HepG2 (cell line): ENCODE results near the gene CADM3. TPM values are rescaled to one million over a fixed set of nuclear protein-coding genes. Genes with fewer than 3 reads are reported as not detected.

Source experiments
- BORCS8-MEF2B ChIP-seq: sonication (generic); formaldehyde crosslinking; IDR thresholded peaks from 2 replicates; pipeline ENCODE4 v1.8.0; 2022; ENCODE audit warnings: mild to moderate bottlenecking, missing genetic modification reagents
- IKZF1 ChIP-seq: fragments of 450-650 bp; IDR thresholded peaks from 2 replicates; pipeline ENCODE4 v1.7.1; 2016
- JDP2 ChIP-seq: sonication (generic); formaldehyde crosslinking; IDR thresholded peaks from 2 replicates; pipeline ENCODE4 v1.8.1; 2022; ENCODE audit warnings: missing genetic modification reagents, borderline replicate concordance
- MIER2 ChIP-seq: IDR thresholded peaks from 2 replicates; pipeline ENCODE4 v1.6.1; 2016; ENCODE audit warnings: missing biosample characterization, missing genetic modification reagents
- PITX1 ChIP-seq: sonication (generic); formaldehyde crosslinking; IDR thresholded peaks from 2 replicates; pipeline ENCODE4 v1.5.1; 2020; ENCODE audit warnings: mild to moderate bottlenecking, missing genetic modification reagents
- PTBP1 ChIP-seq: fragments of 200-400 bp; formaldehyde crosslinking; IDR thresholded peaks from 2 replicates; pipeline ENCODE4 v1.6.1; 2018; ENCODE audit warnings: low read length, low read depth; ENCODE audit not compliant: poor library complexity, severe bottlenecking
- SMAD1 ChIP-seq: sonication (generic); formaldehyde crosslinking; IDR thresholded peaks from 2 replicates; pipeline ENCODE4 v1.4.0; 2020; ENCODE audit warnings: missing genetic modification reagents, low read depth, mild to moderate bottlenecking, borderline replicate concordance
- SSRP1 ChIP-seq: IDR thresholded peaks from 2 replicates; pipeline ENCODE4 v1.6.1; 2016; ENCODE audit warnings: control low read depth
- ZKSCAN5 ChIP-seq: sonication (generic); formaldehyde crosslinking; IDR thresholded peaks from 2 replicates; pipeline ENCODE4 v1.5.1; 2020; ENCODE audit warnings: mild to moderate bottlenecking, missing genetic modification reagents
- ZNF317 ChIP-seq: sonication (generic); formaldehyde crosslinking; IDR thresholded peaks from 2 replicates; pipeline ENCODE4 v1.5.0; 2020; ENCODE audit warnings: mild to moderate bottlenecking, missing genetic modification reagents
- ZNF510 ChIP-seq: sonication (generic); formaldehyde crosslinking; IDR thresholded peaks from 2 replicates; pipeline ENCODE4 v1.4.0; 2020; ENCODE audit warnings: low read depth, mild to moderate bottlenecking, missing genetic modification reagents
- ZNF747 ChIP-seq: sonication (generic); formaldehyde crosslinking; IDR thresholded peaks from 2 replicates; pipeline ENCODE4 v1.8.1; 2023; ENCODE audit warnings: missing genetic modification reagents, mild to moderate bottlenecking, borderline replicate concordance
- polyA plus RNA-seq, 8 experiments: library from polyadenylated mRNA; depleted of rRNA in 3 of 8; stranded (reverse) in 7 of 8; unstranded in 1 of 8; fragments of >200 nt; fragmentation: Illumina TruSeq in 4 of 8; extraction: Trizol in 4 of 8; gene quantifications; 2 replicates each; pipeline versions ENCODE4 v1.2.1 to v1.2.3, GENCODE V29; 2011 to 2016; ENCODE audit warnings: low read depth in 4 of 8, missing spikeins in 1 of 8, mixed read lengths in 1 of 8; ENCODE audit not compliant: insufficient read depth in 1 of 8
- total RNA-seq, 5 experiments: library from RNA; depleted of rRNA; stranded (reverse); fragments of >200 nt; fragmentation: Illumina TruSeq; extraction: Trizol; gene quantifications; 2 replicates each; pipeline ENCODE4 v1.2.3, GENCODE V29; 2016; ENCODE audit warnings: low read depth in 1 of 5
- TF ChIP-seq, protein P1 (sequence below): sonication (generic); formaldehyde crosslinking; IDR thresholded peaks from 2 replicates; pipeline ENCODE4 v1.4.0; 2020; ENCODE audit warnings: missing genetic modification reagents
- TF ChIP-seq, protein P2 (sequence below): sonication (generic); formaldehyde crosslinking; IDR thresholded peaks from 2 replicates; pipeline ENCODE4 v1.4.0; 2020; ENCODE audit warnings: low read depth, missing genetic modification reagents
- TF ChIP-seq, protein P3 (sequence below): sonication (generic); formaldehyde crosslinking; IDR thresholded peaks from 2 replicates; pipeline ENCODE4 v1.5.0; 2020; ENCODE audit warnings: mild to moderate bottlenecking, missing genetic modification reagents, borderline replicate concordance

Gene CADM3
- total and polyA plus RNA-seq, 2 of the 13 experiments (the other 11 are each of a cell fraction or from before 2014, with no cell fraction given) = not detected

DNA sequence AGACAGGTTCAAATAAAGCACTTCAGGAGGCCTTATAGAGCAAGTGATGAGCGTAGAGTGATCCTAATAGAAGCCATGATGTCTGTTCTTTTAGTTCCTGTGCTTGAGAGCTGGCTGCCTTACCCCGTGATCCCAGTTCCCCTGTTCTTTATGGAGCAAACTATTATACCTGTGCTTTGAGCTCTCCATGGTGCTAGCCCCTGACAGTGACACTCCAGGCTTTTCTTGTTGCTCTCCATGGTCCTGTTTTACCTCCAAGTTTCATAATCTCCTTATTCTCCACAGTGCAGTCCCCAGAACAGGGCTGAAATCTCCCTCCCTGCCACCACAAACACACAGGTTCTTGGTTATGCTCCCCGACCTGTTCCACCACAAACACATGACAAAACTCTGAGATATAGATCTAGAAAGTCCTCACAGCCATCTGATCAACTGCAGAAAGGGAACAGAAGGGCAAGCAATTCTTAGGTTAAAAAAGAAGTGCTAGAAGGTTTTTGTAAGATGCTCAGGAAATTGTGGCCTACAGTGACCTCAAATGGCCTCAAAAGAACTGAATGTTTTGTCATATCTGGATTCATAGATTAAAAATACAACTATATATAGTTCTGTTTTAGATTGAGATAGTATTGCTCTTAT lies 6.0 kb downstream of the CADM3 start (continued):
- TF ChIP-seq, protein P1, sequence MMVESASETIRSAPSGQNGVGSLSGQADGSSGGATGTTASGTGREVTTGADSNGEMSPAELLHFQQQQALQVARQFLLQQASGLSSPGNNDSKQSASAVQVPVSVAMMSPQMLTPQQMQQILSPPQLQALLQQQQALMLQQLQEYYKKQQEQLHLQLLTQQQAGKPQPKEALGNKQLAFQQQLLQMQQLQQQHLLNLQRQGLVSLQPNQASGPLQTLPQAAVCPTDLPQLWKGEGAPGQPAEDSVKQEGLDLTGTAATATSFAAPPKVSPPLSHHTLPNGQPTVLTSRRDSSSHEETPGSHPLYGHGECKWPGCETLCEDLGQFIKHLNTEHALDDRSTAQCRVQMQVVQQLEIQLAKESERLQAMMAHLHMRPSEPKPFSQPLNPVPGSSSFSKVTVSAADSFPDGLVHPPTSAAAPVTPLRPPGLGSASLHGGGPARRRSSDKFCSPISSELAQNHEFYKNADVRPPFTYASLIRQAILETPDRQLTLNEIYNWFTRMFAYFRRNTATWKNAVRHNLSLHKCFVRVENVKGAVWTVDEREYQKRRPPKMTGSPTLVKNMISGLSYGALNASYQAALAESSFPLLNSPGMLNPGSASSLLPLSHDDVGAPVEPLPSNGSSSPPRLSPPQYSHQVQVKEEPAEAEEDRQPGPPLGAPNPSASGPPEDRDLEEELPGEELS (CRISPR knock-in tag) = 0 out of 2 replicates have a peak, but pooled peaks have one; percentile 24
- TF ChIP-seq JDP2 = peak; percentile 75; the same call in 1 of the 2 replicates
- TF ChIP-seq, protein P2, sequence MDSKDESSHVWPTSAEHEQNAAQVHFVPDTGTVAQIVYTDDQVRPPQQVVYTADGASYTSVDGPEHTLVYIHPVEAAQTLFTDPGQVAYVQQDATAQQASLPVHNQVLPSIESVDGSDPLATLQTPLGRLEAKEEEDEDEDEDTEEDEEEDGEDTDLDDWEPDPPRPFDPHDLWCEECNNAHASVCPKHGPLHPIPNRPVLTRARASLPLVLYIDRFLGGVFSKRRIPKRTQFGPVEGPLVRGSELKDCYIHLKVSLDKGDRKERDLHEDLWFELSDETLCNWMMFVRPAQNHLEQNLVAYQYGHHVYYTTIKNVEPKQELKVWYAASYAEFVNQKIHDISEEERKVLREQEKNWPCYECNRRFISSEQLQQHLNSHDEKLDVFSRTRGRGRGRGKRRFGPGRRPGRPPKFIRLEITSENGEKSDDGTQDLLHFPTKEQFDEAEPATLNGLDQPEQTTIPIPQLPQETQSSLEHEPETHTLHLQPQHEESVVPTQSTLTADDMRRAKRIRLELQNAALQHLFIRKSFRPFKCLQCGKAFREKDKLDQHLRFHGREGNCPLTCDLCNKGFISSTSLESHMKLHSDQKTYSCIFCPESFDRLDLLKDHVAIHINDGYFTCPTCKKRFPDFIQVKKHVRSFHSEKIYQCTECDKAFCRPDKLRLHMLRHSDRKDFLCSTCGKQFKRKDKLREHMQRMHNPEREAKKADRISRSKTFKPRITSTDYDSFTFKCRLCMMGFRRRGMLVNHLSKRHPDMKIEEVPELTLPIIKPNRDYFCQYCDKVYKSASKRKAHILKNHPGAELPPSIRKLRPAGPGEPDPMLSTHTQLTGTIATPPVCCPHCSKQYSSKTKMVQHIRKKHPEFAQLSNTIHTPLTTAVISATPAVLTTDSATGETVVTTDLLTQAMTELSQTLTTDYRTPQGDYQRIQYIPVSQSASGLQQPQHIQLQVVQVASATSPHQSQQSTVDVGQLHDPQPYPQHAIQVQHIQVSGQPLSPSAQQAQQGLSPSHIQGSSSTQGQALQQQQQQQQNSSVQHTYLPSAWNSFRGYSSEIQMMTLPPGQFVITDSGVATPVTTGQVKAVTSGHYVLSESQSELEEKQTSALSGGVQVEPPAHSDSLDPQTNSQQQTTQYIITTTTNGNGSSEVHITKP = peak; percentile 88
- TF ChIP-seq ZKSCAN5 (CRISPR knock-in tag) = 0 out of 2 replicates have a peak, but pooled peaks have one; percentile 49
- TF ChIP-seq, protein P3, sequence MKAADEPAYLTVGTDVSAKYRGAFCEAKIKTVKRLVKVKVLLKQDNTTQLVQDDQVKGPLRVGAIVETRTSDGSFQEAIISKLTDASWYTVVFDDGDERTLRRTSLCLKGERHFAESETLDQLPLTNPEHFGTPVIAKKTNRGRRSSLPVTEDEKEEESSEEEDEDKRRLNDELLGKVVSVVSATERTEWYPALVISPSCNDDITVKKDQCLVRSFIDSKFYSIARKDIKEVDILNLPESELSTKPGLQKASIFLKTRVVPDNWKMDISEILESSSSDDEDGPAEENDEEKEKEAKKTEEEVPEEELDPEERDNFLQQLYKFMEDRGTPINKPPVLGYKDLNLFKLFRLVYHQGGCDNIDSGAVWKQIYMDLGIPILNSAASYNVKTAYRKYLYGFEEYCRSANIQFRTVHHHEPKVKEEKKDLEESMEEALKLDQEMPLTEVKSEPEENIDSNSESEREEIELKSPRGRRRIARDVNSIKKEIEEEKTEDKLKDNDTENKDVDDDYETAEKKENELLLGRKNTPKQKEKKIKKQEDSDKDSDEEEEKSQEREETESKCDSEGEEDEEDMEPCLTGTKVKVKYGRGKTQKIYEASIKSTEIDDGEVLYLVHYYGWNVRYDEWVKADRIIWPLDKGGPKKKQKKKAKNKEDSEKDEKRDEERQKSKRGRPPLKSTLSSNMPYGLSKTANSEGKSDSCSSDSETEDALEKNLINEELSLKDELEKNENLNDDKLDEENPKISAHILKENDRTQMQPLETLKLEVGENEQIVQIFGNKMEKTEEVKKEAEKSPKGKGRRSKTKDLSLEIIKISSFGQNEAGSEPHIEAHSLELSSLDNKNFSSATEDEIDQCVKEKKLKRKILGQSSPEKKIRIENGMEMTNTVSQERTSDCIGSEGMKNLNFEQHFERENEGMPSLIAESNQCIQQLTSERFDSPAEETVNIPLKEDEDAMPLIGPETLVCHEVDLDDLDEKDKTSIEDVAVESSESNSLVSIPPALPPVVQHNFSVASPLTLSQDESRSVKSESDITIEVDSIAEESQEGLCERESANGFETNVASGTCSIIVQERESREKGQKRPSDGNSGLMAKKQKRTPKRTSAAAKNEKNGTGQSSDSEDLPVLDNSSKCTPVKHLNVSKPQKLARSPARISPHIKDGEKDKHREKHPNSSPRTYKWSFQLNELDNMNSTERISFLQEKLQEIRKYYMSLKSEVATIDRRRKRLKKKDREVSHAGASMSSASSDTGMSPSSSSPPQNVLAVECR = peak; percentile 54; the same call in 1 of the 2 replicates
- no peak for TF ChIP-seq PTBP1
- TF ChIP-seq ZNF317 (CRISPR knock-in tag) = peak; percentile 81
- TF ChIP-seq SMAD1 (CRISPR knock-in tag) = no peak
- TF ChIP-seq BORCS8-MEF2B (CRISPR knock-in tag) = peak; percentile 90
- TF ChIP-seq IKZF1 = no peak
- peak; percentile 70 for TF ChIP-seq PITX1 (CRISPR knock-in tag)
- TF ChIP-seq ZNF747 (CRISPR knock-in tag) = no peak
- no peak for TF ChIP-seq ZNF510
- TF ChIP-seq SSRP1 (CRISPR knock-in tag) = no peak
- TF ChIP-seq MIER2 = peak; percentile 100
